NCI-H2196 (cell line): ENCODE results near the gene SLC43A3.
A peak's percentile ranks its signal among the peaks of the same experiment; 100 is the strongest.

Experiments
- DNase-seq: peaks from one replicate; lab custom pipeline; 2025; ENCODE audit not compliant: unreplicated experiment; lab: John Stamatoyannopoulos, UW

Gene SLC43A3

GRCh38 chr11:57426929-57427726, at the start of gene SLC43A3:
Gene SLC43A3 (minus strand): TSS chr11:57427121. CDS start chr11:57426172, 949 bp downstream.
- peak; percentile 70 for DNase-seq

DNA sequence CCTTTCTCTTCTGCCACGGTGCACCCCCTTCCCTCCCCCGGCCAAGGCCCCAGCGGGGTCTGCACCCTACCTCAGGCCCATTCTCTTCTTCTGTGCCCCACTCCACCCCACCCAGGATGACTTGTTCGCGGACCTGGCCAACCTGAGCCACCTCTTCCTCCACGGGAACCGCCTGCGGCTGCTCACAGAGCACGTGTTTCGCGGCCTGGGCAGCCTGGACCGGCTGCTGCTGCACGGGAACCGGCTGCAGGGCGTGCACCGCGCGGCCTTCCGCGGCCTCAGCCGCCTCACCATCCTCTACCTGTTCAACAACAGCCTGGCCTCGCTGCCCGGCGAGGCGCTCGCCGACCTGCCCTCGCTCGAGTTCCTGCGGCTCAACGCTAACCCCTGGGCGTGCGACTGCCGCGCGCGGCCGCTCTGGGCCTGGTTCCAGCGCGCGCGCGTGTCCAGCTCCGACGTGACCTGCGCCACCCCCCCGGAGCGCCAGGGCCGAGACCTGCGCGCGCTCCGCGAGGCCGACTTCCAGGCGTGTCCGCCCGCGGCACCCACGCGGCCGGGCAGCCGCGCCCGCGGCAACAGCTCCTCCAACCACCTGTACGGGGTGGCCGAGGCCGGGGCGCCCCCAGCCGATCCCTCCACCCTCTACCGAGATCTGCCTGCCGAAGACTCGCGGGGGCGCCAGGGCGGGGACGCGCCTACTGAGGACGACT, 49.3 kb upstream of the SLC43A3 start:
- DNase-seq, result no peak

- no peak for DNase-seq
These were observed 48.7 kb upstream of the SLC43A3 start for GRCh38 chr11:57475671-57476046.

DNA sequence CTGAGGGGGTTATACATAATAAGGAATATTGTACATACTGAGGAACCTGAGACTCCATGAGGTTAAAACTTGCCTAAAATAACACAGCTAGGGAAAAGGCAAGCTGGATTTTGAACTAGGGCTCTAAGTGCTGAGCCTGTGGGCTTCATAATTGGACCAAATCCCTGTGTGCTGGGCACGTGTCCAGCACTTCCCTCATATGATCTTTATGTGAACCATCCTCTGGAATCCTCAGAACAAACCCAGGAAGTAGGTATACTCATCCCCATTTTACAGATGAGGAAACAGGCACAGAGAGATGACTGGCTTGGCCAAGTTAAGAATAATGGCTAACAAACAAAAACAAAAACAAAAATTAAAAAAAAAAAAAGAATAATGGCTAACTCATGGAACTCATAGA, 48.3 kb upstream of the SLC43A3 start:
- no peak for DNase-seq

DNA sequence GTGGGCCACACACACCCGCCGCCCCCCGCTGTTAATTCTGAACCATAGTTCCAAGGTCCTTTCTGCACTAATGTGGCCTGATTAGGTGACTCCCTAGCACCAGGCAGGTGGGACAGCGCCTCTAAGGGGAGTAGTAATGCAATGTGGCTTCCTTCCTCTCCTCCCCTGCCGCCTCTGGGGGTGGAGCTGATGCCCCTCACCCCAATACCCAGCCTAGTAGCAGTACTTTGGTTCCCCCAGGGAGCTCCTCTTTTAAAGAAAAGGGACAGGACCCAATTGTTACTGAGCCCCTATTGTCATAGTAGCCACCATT, 47.8 kb upstream of the SLC43A3 start:
- DNase-seq, result no peak

DNA sequence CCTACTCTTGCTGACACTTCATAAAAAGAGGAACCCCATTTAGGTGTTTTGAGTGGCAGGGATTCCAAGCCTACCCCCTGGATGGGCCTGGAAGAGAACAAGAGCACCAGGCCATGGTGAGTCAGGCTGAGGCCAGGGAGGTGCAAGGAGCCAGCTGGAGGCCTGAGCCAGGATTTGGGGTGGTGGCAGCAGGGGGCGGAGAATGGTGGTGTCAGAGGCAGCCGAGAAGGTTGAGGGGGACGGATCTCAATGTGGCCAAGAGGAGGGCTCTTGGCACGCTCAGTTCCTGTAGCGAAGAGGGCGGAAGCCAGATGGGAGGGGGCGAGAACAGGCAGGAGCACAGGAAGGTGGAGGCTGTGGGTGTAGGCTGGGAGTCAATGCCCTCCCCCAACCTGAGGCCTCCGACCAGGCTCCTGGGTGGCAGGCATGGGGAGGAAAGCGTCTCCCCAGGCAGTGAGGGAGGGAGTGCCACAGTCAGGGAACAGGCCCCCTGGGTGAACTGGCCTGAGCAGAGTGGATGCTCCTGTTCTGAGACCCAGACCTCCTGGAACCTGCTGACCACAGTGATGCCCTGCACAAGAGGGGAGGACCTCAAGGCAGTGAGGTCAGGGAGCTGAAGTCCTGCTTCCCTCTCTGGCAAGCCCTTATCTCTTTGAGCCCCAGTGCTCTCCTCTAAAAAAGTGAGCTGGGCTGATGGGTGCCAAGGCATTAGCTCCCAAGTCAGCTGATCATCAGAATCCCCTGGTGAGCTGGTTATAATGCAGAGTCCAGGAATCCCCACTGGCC, 47.3 kb upstream of the SLC43A3 start:
- DNase-seq, result no peak

- no peak for DNase-seq
These were observed 46.4 kb upstream of the SLC43A3 start for GRCh38 chr11:57473285-57473841.

DNA sequence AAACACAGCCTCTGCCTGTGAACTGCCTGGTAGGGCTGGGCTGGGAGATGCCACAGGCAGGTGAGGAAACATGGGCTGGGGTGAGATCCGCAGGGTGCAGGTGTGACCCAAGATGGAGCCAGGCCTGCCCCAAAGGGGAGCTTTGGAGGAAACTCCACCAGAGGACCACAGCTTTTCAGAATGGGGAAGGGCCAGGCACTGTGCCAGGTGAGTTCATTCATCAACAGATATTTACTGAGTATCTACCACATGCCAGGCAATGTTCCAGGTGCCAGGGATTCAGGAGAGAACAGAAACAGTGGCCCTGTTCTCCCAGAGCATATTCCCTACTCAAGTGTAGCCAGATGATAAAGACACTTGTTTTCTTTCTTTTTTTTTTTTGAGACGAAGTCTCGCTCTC, 44.6 kb upstream of the SLC43A3 start:
- DNase-seq, result peak; percentile 59

DNA sequence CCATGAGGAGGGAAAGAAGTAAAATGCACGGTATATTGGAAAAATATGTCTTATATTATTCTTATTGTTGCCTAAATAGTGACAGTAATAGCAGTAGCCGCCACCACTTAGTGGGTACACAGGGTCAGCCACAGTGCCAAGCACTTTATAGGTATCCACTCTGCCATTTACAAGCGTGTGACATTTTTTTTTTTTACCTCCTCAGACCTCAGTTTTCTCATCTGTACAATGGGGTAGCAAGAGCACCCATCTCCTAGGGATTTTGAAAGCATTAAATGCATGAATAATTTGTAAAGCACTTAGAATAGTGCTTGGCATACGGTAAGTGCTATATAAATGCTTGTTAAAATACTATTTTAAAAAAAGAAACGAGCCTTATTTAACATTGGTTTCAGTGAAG, 42.3 kb upstream of the SLC43A3 start:
- DNase-seq, result no peak

GRCh38 chr11:57468276-57468675, 41.4 kb upstream of the SLC43A3 start:
- DNase-seq, result no peak

DNA sequence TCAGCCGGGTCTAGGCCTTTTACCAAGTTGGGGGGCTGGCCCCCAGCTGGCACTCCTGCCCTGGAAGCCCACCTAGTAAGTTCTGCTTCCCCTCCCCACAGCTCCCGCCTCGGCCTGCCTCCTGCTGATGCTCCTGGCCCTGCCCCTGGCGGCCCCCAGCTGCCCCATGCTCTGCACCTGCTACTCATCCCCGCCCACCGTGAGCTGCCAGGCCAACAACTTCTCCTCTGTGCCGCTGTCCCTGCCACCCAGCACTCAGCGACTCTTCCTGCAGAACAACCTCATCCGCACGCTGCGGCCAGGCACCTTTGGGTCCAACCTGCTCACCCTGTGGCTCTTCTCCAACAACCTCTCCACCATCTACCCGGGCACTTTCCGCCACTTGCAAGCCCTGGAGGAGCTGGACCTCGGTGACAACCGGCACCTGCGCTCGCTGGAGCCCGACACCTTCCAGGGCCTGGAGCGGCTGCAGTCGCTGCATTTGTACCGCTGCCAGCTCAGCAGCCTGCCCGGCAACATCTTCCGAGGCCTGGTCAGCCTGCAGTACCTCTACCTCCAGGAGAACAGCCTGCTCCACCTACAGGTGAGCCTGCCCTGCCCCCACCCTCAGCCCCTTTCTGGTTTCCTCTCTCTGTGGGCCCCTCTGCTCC, 40.7 kb upstream of the SLC43A3 start:
- DNase-seq, result peak; percentile 14

DNA sequence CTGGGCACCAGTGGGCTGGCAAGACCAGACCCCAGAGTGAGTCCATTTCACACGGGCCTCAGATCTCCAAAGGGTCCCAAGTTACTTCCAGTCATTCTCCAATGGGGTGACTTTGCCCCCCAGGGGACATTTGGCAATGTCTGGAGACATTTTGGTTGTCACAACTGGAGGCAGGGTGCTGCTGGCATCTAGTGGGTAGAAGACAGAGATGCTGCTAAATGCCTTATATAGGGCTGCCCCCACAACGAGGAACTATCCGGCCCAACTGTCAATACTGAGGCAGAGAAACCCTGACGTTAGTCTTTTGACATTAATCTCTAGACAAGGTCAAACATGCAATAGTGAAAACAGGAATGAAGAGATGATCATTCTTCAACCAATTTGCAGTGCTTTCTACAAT, 39.8 kb upstream of the SLC43A3 start:
- DNase-seq, result no peak

- no peak for DNase-seq
These were observed 37.7 kb upstream of the SLC43A3 start for GRCh38 chr11:57464539-57465181.

- DNase-seq, result no peak
These were observed 37.0 kb upstream of the SLC43A3 start for GRCh38 chr11:57463671-57464538.

- no peak for DNase-seq
These were observed 35.7 kb upstream of the SLC43A3 start for GRCh38 chr11:57462597-57462996.

GRCh38 chr11:57461841-57462489, 35.0 kb upstream of the SLC43A3 start:
- DNase-seq, result no peak

GRCh38 chr11:57460758-57461749, 34.1 kb upstream of the SLC43A3 start:
- peak; percentile 16 for DNase-seq
